ENCODE measurements around the gene BMP2K.

GRCh38 chr4:78922207-78922606 lies 146.1 kb downstream of the BMP2K start:
- TF ChIP-seq RARB (CRISPR knock-in tag; IDR thresholded peaks at IDR 0.05) = no peak
- no peak for TF ChIP-seq SNAI2 (CRISPR knock-in tag; IDR thresholded peaks at IDR 0.05)
- TF ChIP-seq PPARA (CRISPR knock-in tag; IDR thresholded peaks at IDR 0.05; ENCODE audit: borderline replicate concordance) = no peak
- no peak for TF ChIP-seq TCF4 (CRISPR knock-in tag; IDR thresholded peaks at IDR 0.05; ENCODE audit: borderline replicate concordance)
- no peak for TF ChIP-seq CSRNP3 (CRISPR knock-in tag; IDR thresholded peaks at IDR 0.05)
- no peak for TF ChIP-seq TSHZ2 (CRISPR knock-in tag; IDR thresholded peaks at IDR 0.05)
- no peak for TF ChIP-seq ARNTL (CRISPR knock-in tag; IDR thresholded peaks at IDR 0.05; ENCODE audit: borderline replicate concordance, low read depth)
- no peak for TF ChIP-seq ZNF565 (CRISPR knock-in tag; conservative IDR thresholded peaks at IDR 0.05; ENCODE audit: low read depth)
- TF ChIP-seq BACH2 (CRISPR knock-in tag; IDR thresholded peaks at IDR 0.05; ENCODE audit: borderline replicate concordance) = no peak
- TF ChIP-seq CREB5 (CRISPR knock-in tag; IDR thresholded peaks at IDR 0.05; ENCODE audit: low read depth) = no peak
- TF ChIP-seq ESRRG (CRISPR knock-in tag; IDR thresholded peaks at IDR 0.05) = no peak
- no peak for TF ChIP-seq ZFP30 (CRISPR knock-in tag; IDR thresholded peaks at IDR 0.05)
- no peak for TF ChIP-seq OSR1 (CRISPR knock-in tag; IDR thresholded peaks at IDR 0.05)

All from SK-N-SH treated with all-trans-retinoic acid at 6 μM for 48 hours (cell line).